ENCODE results near the gene SIGLEC1.

Gene SIGLEC1

GRCh38 chr20:3745686-3746173, 33.3 kb upstream of the SIGLEC1 start:
- TF ChIP-seq CTCF (IDR thresholded peaks at IDR 0.05; ENCODE audit: insufficient read depth, low read depth, low read length, missing control alignments) = no peak
- no peak for DNase-seq (ENCODE audit: low read depth)
- no peak overlapping the region for H3K4me3 ChIP-seq (ENCODE audit: low read depth, low read length)

GRCh38 chr20:3744806-3745685, 32.6 kb upstream of the SIGLEC1 start:
- DNase-seq (ENCODE audit: low read depth) = peak; percentile 57
- TF ChIP-seq CTCF (IDR thresholded peaks at IDR 0.05; ENCODE audit: insufficient read depth, low read depth, low read length, missing control alignments) = no peak
- no peak overlapping the region for H3K4me3 ChIP-seq (ENCODE audit: low read depth, low read length)

DNA sequence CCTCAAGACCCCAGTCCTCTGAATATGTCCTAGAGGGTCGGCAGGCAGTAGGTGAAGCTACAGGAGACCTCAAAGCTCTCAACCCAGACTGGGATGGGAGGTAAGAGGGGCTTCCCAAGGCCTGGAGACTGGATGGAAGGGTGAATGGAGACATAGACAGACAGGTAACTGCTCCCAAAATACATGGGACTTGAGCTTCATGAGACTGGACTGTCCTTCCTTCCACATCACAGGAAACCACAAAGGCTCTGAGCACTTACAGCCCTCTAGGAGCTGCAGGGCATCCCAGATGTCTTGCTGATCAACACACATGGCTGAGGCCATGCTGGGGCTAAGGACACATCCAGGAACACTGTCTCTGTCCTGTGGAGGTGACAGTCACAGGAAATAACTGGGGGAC, 31.6 kb upstream of the SIGLEC1 start:
- no peak for TF ChIP-seq CTCF (IDR thresholded peaks at IDR 0.05; ENCODE audit: insufficient read depth, low read depth, low read length, missing control alignments)
- no peak overlapping the region for H3K4me3 ChIP-seq (ENCODE audit: low read depth, low read length)
- DNase-seq (ENCODE audit: low read depth) = no peak

DNA sequence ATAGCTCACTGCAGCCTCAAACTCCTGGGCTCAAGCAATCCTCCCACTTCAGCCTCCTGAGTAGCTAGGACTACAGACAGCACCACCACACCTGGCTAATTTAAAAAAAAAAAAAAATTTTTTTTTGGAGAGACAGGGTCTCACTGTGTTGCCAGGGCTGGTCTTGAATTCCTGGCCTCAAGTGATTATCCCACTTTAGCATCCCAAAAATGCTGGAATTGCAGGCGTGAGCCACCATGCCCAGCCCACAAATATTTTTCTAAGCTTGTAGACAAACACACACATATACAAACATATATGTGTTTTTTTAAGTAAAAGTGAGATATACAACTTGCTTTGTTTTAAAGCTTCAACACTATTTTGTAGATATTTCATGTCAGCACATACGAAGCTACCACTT, 30.9 kb upstream of the SIGLEC1 start:
- no peak for TF ChIP-seq CTCF (IDR thresholded peaks at IDR 0.05; ENCODE audit: insufficient read depth, low read depth, low read length, missing control alignments)
- no peak for DNase-seq (ENCODE audit: low read depth)
- H3K4me3 ChIP-seq (ENCODE audit: low read depth, low read length) = no peak overlapping the region

DNA sequence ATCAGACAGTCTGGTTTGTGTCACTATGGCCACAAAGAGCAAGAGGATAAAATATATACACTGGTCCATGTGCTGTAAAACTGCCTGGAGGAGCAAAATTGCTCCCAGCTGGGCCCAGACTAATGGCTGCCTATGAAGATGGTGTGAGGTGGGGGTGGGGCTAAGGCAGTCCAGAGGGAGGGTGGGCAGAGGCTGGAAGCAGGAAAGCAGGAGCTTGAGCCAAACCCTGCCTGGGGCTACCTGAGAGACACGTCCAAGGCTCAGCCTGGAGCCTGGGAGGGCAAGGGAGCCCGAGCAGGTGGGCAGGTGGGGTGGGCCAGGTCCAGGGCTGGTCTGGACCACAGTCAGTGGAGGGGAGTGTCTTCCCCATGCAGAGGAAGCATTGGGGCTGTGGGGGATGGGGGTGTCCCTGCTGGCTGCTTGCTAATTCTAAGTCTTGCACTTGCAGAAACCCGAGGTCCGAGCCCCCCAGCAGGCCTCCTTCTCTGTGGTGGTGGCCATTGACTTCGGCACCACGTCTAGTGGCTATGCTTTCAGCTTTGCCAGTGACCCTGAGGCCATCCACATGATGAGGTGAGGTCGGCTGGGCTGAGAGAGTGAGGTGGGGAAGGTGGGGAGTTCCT, 29.5 kb upstream of the SIGLEC1 start:
- TF ChIP-seq CTCF (IDR thresholded peaks at IDR 0.05; ENCODE audit: insufficient read depth, low read depth, low read length, missing control alignments) = no peak
- DNase-seq (ENCODE audit: low read depth) = no peak
- no peak overlapping the region for H3K4me3 ChIP-seq (ENCODE audit: low read depth, low read length)

DNA sequence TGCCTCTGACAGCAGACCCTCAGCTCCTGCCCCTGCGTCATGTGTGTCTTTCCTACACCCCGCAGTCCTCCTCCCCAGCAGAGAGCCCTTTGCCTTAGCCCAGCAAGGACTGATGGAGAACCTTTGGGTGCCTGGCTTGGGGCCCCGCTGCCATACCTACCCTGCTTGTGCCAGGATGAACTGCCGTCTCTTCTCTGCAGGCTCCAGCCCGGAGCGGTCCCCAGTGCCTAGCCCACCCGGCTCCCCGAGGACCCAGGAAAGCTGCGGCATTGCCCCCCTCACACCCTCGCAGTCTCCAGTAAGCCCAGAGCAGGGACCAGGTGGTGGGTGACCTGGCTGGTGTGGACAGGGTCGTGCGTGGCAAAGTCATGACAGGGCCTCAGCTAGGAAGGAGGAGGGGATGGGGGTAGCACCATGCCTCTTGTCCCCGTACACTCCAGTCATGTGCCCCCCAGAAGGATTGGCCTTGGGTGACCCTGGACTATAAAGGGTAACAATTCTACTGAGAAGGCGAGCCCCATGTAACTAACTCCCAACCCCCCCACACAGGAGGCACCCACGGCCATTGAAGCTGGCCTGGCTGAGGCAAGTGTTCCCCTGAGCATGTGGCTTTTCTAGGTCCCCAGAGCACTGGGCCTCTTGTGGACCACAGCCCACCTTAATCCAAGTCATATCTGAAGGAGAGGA, 28.4 kb upstream of the SIGLEC1 start:
- no peak overlapping the region for H3K4me3 ChIP-seq (ENCODE audit: low read depth, low read length)
- no peak for DNase-seq (ENCODE audit: low read depth)
- no peak for TF ChIP-seq CTCF (IDR thresholded peaks at IDR 0.05; ENCODE audit: insufficient read depth, low read depth, low read length, missing control alignments)
